Pons (tissue), 1 donor: Measurements from ENCODE around the gene DUSP23.

Source experiments
- DNase-seq: peaks from one replicate; pipeline ENCODE4 v3.0.0-alpha.2; 2016; ENCODE audit warnings: low spot score

The DUSP23 gene

GRCh38 chr1:159828581-159829272 lies 48.0 kb downstream of the DUSP23 start:
- DNase-seq = peak; percentile 38

DNA sequence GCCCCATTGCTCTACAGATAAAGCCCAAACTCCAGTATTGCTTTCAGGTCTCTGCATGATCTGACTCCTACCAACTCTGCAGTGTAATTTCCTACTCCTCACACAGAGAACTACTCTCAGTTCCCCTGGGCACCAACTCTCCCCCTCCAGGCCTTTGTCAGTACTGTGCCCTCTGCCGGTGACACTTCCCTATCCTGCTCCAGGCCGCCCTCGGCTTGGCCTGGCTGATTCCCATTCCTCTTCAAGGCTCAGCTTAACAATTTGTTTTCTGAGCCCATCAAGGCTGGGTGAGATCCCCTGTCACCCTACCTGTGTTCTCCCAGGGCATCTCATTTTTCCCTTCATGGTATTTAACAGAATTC lies 48.5 kb downstream of the DUSP23 start:
- DNase-seq = peak; percentile 67

GRCh38 chr1:159829822-159830465 lies 49.2 kb downstream of the DUSP23 start:
- DNase-seq = no peak

GRCh38 chr1:159830722-159831121 lies 50.0 kb downstream of the DUSP23 start:
- no peak for DNase-seq

DNA sequence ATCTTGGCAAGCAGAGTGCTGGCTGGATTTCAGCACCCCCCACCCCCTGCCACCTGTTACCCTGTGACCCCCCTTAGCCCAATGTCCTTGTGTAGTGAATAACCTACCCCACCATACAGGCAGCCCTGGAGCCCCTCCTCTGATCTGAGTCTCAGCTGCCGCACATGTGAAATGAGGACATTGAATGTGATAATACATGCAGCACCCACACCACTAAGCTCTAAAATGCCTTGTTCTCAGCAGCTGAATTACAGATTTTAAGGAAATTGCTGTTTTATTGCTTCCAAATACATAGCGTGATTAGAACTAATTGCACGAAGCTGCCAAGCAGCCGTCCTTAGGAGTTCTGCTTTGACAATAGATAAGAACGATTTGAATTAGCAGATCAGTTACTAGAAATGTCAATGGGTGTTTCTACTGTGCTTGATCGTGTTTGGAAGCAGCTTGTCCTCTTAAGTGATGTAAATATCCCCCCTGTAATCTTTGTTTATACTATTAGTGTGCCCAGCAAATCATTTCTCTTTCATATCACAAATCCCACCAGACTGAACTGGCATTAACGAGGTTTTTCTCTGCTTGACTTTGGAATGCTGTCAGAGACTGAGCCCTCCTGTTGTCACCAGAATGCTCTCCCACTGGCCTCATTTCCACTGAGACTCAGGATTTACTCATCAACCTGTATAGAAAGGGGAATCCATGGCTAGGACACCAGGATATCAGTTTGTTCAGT lies 50.8 kb downstream of the DUSP23 start:
- no peak for DNase-seq
